CD4-positive, alpha-beta T cell treated with Interleukin-4 for 1 hour (primary cell): Measurements from ENCODE around the gene ESPL1.
A peak's percentile ranks its signal among the peaks of the same experiment; 100 is the strongest.

Source experiments
- DNase-seq, 2 donors: peaks; one replicate each; pipeline ENCODE4 v3.0.0-alpha.2; 2020 to 2022

The ESPL1 gene

GRCh38 chr12:53231921-53232645 lies 36.0 kb upstream of the ESPL1 start, which contains the start of gene RARG:
Gene RARG (minus strand): TSS chr12:53232209. CDS start chr12:53227545, 4,664 bp downstream.
- DNase-seq, result peak; percentile 52 to 78

GRCh38 chr12:53232646-53233461 lies 35.2 kb upstream of the ESPL1 start:
- peak; percentile 40 to 60 for DNase-seq

- DNase-seq, result no peak
Observed at GRCh38 chr12:53233671-53234121, 34.4 kb upstream of the ESPL1 start.

GRCh38 chr12:53234271-53234914 lies 33.7 kb upstream of the ESPL1 start:
- DNase-seq, result no peak

- no peak for DNase-seq
Observed at GRCh38 chr12:53235164-53235563, 32.9 kb upstream of the ESPL1 start.

- DNase-seq, result no peak
Observed at GRCh38 chr12:53235742-53236442, 32.2 kb upstream of the ESPL1 start.

- DNase-seq, result peak; percentile 62 to 79
Observed at GRCh38 chr12:53236443-53237111, 31.5 kb upstream of the ESPL1 start.

- no peak for DNase-seq
Observed at GRCh38 chr12:53239643-53240258, 28.3 kb upstream of the ESPL1 start.

GRCh38 chr12:53241623-53242412 lies 26.3 kb upstream of the ESPL1 start:
- no peak for DNase-seq

GRCh38 chr12:53244337-53244736 lies 23.8 kb upstream of the ESPL1 start:
- no peak for DNase-seq

GRCh38 chr12:53245286-53245685 lies 22.8 kb upstream of the ESPL1 start:
- DNase-seq, result no peak

GRCh38 chr12:53251477-53252348 lies 16.4 kb upstream of the ESPL1 start:
- peak; percentile 72 to 77 for DNase-seq

GRCh38 chr12:53252349-53252916 lies 15.7 kb upstream of the ESPL1 start:
- no peak for DNase-seq

- no peak for DNase-seq
Observed at GRCh38 chr12:53253298-53253697, 14.8 kb upstream of the ESPL1 start.

- no peak for DNase-seq
Observed at GRCh38 chr12:53254816-53255545, 13.1 kb upstream of the ESPL1 start.

- no peak for DNase-seq
Observed at GRCh38 chr12:53255996-53256395, 12.1 kb upstream of the ESPL1 start.

- no peak for DNase-seq
Observed at GRCh38 chr12:53258541-53259539, 9.3 kb upstream of the ESPL1 start.
